ENCODE results near the gene CRTAP. TPM values are rescaled to one million over a fixed set of nuclear protein-coding genes. Genes with fewer than 3 reads are reported as not detected.
"Not testable (repeated sequence)": the region's sequence is repeated elsewhere in the genome, so short reads cannot be mapped to it uniquely, and the experiment has no call there.

Gene CRTAP
- total and polyA plus RNA-seq, 2 donors from 2014 or later, result 122 to 192 TPM

DNA sequence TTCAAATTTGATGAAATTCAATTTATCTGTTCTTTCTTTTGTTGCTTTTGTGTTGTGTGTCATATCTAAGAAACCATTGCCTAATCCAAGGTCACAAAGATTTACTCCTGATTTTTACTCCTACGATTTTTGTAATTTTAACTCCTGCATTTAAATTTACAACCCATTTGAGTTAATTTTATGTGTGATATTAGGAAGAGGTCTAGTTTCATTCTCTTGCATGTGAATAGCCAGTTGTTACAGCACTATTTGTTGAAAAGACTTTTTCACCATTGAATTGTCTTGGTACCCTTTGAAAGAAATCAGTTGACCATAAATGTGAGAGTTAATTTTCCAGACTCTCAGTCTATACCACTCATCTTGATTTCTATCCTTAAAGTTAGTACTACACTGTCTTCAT is 23.9 kb downstream of the CRTAP start:
- FAIRE-seq, result no peak
- H3K27ac ChIP-seq (ENCODE audit: low read depth in 2 of 2, low read length in 2 of 2), result no peak overlapping the region
- H3K4me3 ChIP-seq (ENCODE audit: low read length in 3 of 3), result no peak overlapping the region
- intact Hi-C loops (cut with DNase I), result no loop called here
- H3K27me3 ChIP-seq (ENCODE audit: control insufficient read depth, insufficient read depth, low read length), result no peaks in the 10 kb centered on the region
- H3K36me3 ChIP-seq (ENCODE audit: control insufficient read depth in 2 of 3, insufficient read depth in 3 of 3, low read length in 3 of 3), result peaks cover 0 to 37% (median 25%) of the 10 kb centered on the region in 3 donors
- no peaks in the 10 kb centered on the region for H3K4me1 ChIP-seq (ENCODE audit: control insufficient read depth in 2 of 3, insufficient read depth in 2 of 3, low read depth in 1 of 3, low read length in 3 of 3)
- DNase-seq, result no peak
- H3K9me3 ChIP-seq (ENCODE audit: control insufficient read depth in 2 of 3, insufficient read depth in 1 of 3, low read length in 3 of 3), result no peaks in the 10 kb centered on the region
- no peak overlapping the region for H3K9ac ChIP-seq (ENCODE audit: low read length in 3 of 3)
- TF ChIP-seq, protein P1, sequence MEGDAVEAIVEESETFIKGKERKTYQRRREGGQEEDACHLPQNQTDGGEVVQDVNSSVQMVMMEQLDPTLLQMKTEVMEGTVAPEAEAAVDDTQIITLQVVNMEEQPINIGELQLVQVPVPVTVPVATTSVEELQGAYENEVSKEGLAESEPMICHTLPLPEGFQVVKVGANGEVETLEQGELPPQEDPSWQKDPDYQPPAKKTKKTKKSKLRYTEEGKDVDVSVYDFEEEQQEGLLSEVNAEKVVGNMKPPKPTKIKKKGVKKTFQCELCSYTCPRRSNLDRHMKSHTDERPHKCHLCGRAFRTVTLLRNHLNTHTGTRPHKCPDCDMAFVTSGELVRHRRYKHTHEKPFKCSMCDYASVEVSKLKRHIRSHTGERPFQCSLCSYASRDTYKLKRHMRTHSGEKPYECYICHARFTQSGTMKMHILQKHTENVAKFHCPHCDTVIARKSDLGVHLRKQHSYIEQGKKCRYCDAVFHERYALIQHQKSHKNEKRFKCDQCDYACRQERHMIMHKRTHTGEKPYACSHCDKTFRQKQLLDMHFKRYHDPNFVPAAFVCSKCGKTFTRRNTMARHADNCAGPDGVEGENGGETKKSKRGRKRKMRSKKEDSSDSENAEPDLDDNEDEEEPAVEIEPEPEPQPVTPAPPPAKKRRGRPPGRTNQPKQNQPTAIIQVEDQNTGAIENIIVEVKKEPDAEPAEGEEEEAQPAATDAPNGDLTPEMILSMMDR (IDR thresholded peaks at IDR 0.05; ENCODE audit: borderline replicate concordance, extremely low read depth, insufficient read depth), result no peak

DNA sequence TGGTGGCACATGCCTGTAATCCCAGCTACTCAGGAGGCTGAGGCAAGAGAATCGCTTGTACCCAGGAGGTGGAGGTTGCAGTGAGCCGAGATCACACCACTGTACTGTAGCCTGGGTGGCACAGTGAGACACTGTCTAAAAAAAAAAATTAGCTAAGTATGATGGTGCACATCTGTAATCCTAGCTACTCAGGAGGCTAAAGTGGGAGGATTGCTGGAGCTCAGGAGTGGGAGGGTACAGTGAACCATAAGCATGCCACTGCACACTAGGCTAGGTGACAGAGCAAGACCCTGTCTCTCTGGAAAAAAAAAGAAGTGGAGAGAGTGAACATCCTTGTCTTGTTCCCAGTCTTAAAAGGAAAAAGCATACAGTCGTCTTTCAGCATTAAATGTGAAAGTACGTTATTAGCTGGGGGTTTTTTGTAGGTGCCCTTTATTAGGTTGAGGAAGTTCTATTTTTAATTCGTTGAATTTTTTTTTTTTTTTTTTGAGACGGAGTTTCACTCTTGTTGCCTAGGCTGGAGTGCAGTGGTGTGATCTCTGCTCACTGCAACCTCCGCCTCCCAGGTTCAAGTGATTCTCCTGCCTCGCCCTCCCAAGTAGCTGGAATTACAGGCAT is 25.3 kb downstream of the CRTAP start:
- DNase-seq; intact Hi-C loops (cut with DNase I); H3K9ac ChIP-seq (ENCODE audit: low read length in 3 of 3); H3K4me3 ChIP-seq (ENCODE audit: low read length in 3 of 3); H3K27ac ChIP-seq (ENCODE audit: low read depth in 2 of 2, low read length in 2 of 2); FAIRE-seq; H3K9me3 ChIP-seq (ENCODE audit: control insufficient read depth in 2 of 3, insufficient read depth in 1 of 3, low read length in 3 of 3); H3K27me3 ChIP-seq (ENCODE audit: control insufficient read depth, insufficient read depth, low read length); H3K4me1 ChIP-seq (ENCODE audit: control insufficient read depth in 2 of 3, insufficient read depth in 2 of 3, low read depth in 1 of 3, low read length in 3 of 3): not testable (repeated sequence)
- peaks cover 0 to 28% (median 23%) of the 10 kb centered on the region in 3 donors for H3K36me3 ChIP-seq (ENCODE audit: control insufficient read depth in 2 of 3, insufficient read depth in 3 of 3, low read length in 3 of 3)

DNA sequence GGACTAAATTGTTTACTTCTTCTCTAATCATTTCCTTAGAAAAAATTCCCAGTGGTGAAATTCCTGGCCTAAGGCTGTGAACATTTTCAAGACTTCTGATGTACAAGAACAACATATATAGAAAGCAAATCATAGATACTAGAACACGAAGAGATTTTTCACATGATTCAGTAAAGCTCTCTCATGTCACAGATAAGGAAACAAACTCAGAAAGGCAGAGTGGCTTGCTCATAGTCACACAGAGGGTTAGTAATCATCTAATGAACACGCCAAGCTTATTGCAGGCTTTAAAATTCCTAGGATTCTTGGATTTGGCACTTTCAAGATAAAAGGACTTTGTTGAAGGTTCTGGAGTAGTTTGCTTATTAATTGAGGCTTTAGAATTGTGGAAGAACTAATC is 26.2 kb downstream of the CRTAP start:
- FAIRE-seq, result no peak
- no peak for DNase-seq
- H3K27ac ChIP-seq (ENCODE audit: low read depth in 2 of 2, low read length in 2 of 2), result no peak overlapping the region
- peaks cover 0 to 20% (median 16%) of the 10 kb centered on the region in 3 donors for H3K36me3 ChIP-seq (ENCODE audit: control insufficient read depth in 2 of 3, insufficient read depth in 3 of 3, low read length in 3 of 3)
- intact Hi-C loops (cut with DNase I), result no loop called here
- no peak overlapping the region for H3K9ac ChIP-seq (ENCODE audit: low read length in 3 of 3)
- no peaks in the 10 kb centered on the region for H3K9me3 ChIP-seq (ENCODE audit: control insufficient read depth in 2 of 3, insufficient read depth in 1 of 3, low read length in 3 of 3)
- H3K4me1 ChIP-seq (ENCODE audit: control insufficient read depth in 2 of 3, insufficient read depth in 2 of 3, low read depth in 1 of 3, low read length in 3 of 3), result no peaks in the 10 kb centered on the region
- no peaks in the 10 kb centered on the region for H3K27me3 ChIP-seq (ENCODE audit: control insufficient read depth, insufficient read depth, low read length)
- no peak overlapping the region for H3K4me3 ChIP-seq (ENCODE audit: low read length in 3 of 3)
- TF ChIP-seq, protein P1 (IDR thresholded peaks at IDR 0.05; ENCODE audit: borderline replicate concordance, extremely low read depth, insufficient read depth), result no peak

DNA sequence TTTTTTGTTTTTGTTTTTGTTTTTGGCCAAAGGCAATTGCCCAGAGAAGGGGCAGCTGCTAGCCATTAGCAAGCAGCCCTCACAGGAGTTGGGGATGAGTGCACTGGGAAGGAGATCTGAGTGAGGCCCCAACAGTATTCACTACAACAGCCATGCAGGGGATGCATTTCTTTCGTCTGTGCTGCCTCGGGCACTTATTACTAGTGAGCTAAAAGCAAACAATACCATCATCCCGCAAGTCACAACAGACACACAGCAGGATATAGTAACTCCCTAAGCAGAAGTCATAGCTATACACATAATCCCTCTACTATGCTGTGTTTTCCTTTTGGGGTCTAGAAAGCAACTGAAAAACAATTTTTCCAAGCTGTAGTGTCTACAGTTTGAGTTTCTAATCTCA is 27.2 kb downstream of the CRTAP start:
- Histone ChIP-seq H3K36me3 (ENCODE audit: control insufficient read depth in 2 of 3, insufficient read depth in 3 of 3, low read length in 3 of 3) (peaks cover 0 to 20% (median 13%) of the 10 kb centered on the region in 3 donors), H3K27me3 (ENCODE audit: control insufficient read depth, insufficient read depth, low read length) (no peaks in the 10 kb centered on the region)
- no peak for FAIRE-seq

More for the DNA sequence above, 27.2 kb downstream of the CRTAP start:
- Histone ChIP-seq H3K27ac (ENCODE audit: low read depth in 2 of 2, low read length in 2 of 2) (no peak overlapping the region), H3K4me1 (ENCODE audit: control insufficient read depth in 2 of 3, insufficient read depth in 2 of 3, low read depth in 1 of 3, low read length in 3 of 3) (no peaks in the 10 kb centered on the region), H3K9me3 (ENCODE audit: control insufficient read depth in 2 of 3, insufficient read depth in 1 of 3, low read length in 3 of 3) (no peaks in the 10 kb centered on the region), H3K4me3 (ENCODE audit: low read length in 3 of 3) (no peak overlapping the region), H3K9ac (ENCODE audit: low read length in 3 of 3) (no peak overlapping the region)
- intact Hi-C loops (cut with DNase I), result no loop called here
- TF ChIP-seq, protein P1 (IDR thresholded peaks at IDR 0.05; ENCODE audit: borderline replicate concordance, extremely low read depth, insufficient read depth), result no peak
- no peak for DNase-seq

All from kidney (tissue), 14 donors.